ENCODE results near the gene GLG1.
"Not testable (repeated sequence)": the region's sequence is repeated elsewhere in the genome, so short reads cannot be mapped to it uniquely, and the experiment has no call there.

GLG1 gene

GRCh38 chr16:74524926-74525325, 82.0 kb downstream of the GLG1 start:
- no peak for DNase-seq (ENCODE audit: low read depth)
- no peak overlapping the region for H3K4me3 ChIP-seq (ENCODE audit: low read length)
- TF ChIP-seq, protein P1, sequence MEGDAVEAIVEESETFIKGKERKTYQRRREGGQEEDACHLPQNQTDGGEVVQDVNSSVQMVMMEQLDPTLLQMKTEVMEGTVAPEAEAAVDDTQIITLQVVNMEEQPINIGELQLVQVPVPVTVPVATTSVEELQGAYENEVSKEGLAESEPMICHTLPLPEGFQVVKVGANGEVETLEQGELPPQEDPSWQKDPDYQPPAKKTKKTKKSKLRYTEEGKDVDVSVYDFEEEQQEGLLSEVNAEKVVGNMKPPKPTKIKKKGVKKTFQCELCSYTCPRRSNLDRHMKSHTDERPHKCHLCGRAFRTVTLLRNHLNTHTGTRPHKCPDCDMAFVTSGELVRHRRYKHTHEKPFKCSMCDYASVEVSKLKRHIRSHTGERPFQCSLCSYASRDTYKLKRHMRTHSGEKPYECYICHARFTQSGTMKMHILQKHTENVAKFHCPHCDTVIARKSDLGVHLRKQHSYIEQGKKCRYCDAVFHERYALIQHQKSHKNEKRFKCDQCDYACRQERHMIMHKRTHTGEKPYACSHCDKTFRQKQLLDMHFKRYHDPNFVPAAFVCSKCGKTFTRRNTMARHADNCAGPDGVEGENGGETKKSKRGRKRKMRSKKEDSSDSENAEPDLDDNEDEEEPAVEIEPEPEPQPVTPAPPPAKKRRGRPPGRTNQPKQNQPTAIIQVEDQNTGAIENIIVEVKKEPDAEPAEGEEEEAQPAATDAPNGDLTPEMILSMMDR (conservative IDR thresholded peaks at IDR 0.05; ENCODE audit: low read depth, low read length) = no peak

GRCh38 chr16:74524117-74524516, 82.8 kb downstream of the GLG1 start:
- no peak overlapping the region for H3K4me3 ChIP-seq (ENCODE audit: low read length)
- no peak for DNase-seq (ENCODE audit: low read depth)
- TF ChIP-seq, protein P1 (conservative IDR thresholded peaks at IDR 0.05; ENCODE audit: low read depth, low read length) = no peak

- not testable (repeated sequence) for H3K4me3 ChIP-seq (ENCODE audit: low read length); DNase-seq (ENCODE audit: low read depth)
Measured at GRCh38 chr16:74523706-74524105, 83.2 kb downstream of the GLG1 start.

DNA sequence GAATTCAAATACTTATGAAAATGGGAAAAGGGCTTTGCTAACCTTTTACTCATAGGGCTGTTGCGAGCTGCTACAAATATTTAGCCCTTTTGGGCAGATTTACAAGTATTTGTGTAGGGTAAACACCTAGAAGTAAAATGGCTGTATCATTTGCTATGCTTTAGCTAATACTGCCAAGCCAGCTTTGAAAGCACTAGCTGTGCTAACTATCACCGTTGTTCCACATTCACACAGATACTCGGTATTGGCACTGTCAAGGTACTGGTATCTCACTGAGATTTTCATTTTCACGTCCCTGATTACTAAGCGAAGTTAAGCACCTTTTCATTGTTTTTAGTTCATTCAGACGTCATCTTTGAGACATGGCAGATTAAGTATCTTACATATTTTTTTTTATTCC, 84.8 kb downstream of the GLG1 start:
- no peak overlapping the region for H3K4me3 ChIP-seq (ENCODE audit: low read length)
- DNase-seq (ENCODE audit: low read depth) = no peak
- TF ChIP-seq, protein P1 (conservative IDR thresholded peaks at IDR 0.05; ENCODE audit: low read depth, low read length) = no peak

DNA sequence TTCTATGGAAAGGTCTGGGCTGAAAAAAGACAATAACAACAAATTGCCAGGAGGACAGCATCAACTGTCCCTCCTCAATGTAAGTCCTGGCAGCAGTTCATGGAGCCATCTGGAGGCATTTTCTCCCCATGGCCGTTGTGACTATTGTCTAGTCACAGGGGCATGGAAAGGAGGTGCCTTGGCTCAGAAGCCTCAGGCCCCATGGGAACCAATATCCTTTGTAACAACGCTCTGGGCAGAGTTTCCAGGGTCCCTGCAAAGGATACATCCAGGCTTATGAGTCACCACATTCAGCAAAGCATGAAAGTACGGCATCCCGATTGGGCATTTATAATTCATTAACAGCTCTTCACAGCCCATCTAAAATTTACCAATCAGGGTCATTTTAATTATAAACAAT, 85.2 kb downstream of the GLG1 start:
- TF ChIP-seq, protein P1 (conservative IDR thresholded peaks at IDR 0.05; ENCODE audit: low read depth, low read length) = no peak
- peak; percentile 6 for DNase-seq (ENCODE audit: low read depth)
- no peak overlapping the region for H3K4me3 ChIP-seq (ENCODE audit: low read length)

GRCh38 chr16:74518934-74519333, 88.0 kb downstream of the GLG1 start:
- H3K4me3 ChIP-seq (ENCODE audit: low read length); DNase-seq (ENCODE audit: low read depth): not testable (repeated sequence)

- no peak overlapping the region for H3K4me3 ChIP-seq (ENCODE audit: low read length)
- no peak for DNase-seq (ENCODE audit: low read depth)
Measured at GRCh38 chr16:74511961-74512360, 95.0 kb downstream of the GLG1 start.

DNA sequence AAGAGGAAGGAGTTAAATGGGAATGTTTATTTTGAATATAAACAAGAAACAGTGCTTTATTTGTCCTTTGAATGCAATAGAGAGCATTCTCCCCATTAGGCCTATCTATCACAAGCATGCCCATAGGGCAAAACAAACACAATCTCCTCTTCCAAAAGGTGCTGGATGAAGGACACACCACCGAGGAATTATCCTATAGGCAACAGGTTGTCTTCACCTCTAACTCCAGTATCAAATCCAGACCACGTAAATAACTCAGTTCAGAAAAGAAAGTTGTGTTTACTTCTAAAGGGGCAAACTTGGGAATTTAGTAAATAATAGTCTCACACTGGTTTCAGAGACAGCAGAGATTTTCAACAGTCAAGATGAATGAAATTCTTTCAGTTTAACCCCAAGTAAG, 101.9 kb downstream of the GLG1 start:
- no peak overlapping the region for H3K4me3 ChIP-seq (ENCODE audit: low read length)
- TF ChIP-seq, protein P1 (conservative IDR thresholded peaks at IDR 0.05; ENCODE audit: low read depth, low read length) = no peak
- DNase-seq (ENCODE audit: low read depth) = no peak

More at GRCh38 chr16:74511961-74512360, 95.0 kb downstream of the GLG1 start:
- TF ChIP-seq, protein P1 (conservative IDR thresholded peaks at IDR 0.05; ENCODE audit: low read depth, low read length) = no peak

Data from retinal pigment epithelial cell (primary cell).